GM21367 (cell line): Measurements from ENCODE around the gene ALDH1A2.
"Not testable (repeated sequence)": the region's sequence is repeated elsewhere in the genome, so short reads cannot be mapped to it uniquely, and the experiment has no call there.

Experiments
- ATAC-seq: cut with Tn5 transposase; IDR thresholded peaks from one replicate; pipeline ENCODE4 v1.9.1; 2021; ENCODE audit not compliant: unreplicated experiment

The ALDH1A2 gene

GRCh38 chr15:58043192-58043903 is 22.2 kb downstream of the ALDH1A2 start:
- ATAC-seq, result no peak

- no peak for ATAC-seq
These were observed 23.5 kb downstream of the ALDH1A2 start for GRCh38 chr15:58042006-58042405.

GRCh38 chr15:58040150-58040549 is 25.4 kb downstream of the ALDH1A2 start:
- ATAC-seq, result no peak

GRCh38 chr15:58039079-58040035 is 26.2 kb downstream of the ALDH1A2 start:
- no peak for ATAC-seq

- no peak for ATAC-seq
These were observed 27.0 kb downstream of the ALDH1A2 start for GRCh38 chr15:58038426-58039078.

- ATAC-seq, result no peak
These were observed 27.7 kb downstream of the ALDH1A2 start for GRCh38 chr15:58037723-58038301.

- no peak for ATAC-seq
These were observed 28.9 kb downstream of the ALDH1A2 start for GRCh38 chr15:58036579-58036978.

GRCh38 chr15:58028392-58028791 is 37.1 kb downstream of the ALDH1A2 start:
- ATAC-seq, result not testable (repeated sequence)

GRCh38 chr15:58026552-58026951 is 39.0 kb downstream of the ALDH1A2 start:
- ATAC-seq, result no peak

GRCh38 chr15:58026051-58026450 is 39.5 kb downstream of the ALDH1A2 start:
- no peak for ATAC-seq

GRCh38 chr15:58021332-58022230 is 43.9 kb downstream of the ALDH1A2 start:
- ATAC-seq, result no peak

GRCh38 chr15:58019503-58020376 is 45.8 kb downstream of the ALDH1A2 start:
- ATAC-seq, result no peak

GRCh38 chr15:58017869-58018268 is 47.6 kb downstream of the ALDH1A2 start:
- ATAC-seq, result no peak

- no peak for ATAC-seq
These were observed 48.8 kb downstream of the ALDH1A2 start for GRCh38 chr15:58016581-58017175.

- ATAC-seq, result no peak
These were observed 49.9 kb downstream of the ALDH1A2 start for GRCh38 chr15:58015565-58015964.

GRCh38 chr15:58014470-58014869 is 51.0 kb downstream of the ALDH1A2 start:
- no peak for ATAC-seq

GRCh38 chr15:58014040-58014439 is 51.5 kb downstream of the ALDH1A2 start:
- ATAC-seq, result no peak

- no peak for ATAC-seq
These were observed 54.5 kb downstream of the ALDH1A2 start for GRCh38 chr15:58010983-58011382.

GRCh38 chr15:58003810-58004209 is 61.7 kb downstream of the ALDH1A2 start:
- ATAC-seq, result no peak
